Tibial nerve (tissue), 3 donors: ENCODE results near the gene GASK1A.

Experiments used
- POLR2A ChIP-seq, 2 donors: fragments of 450-650 bp; IDR thresholded peaks; one replicate each; pipeline ENCODE4 v1.6.1; 2017; ENCODE audit warnings: antibody characterized with exemption in 2 of 2, mild to moderate bottlenecking in 2 of 2, moderate library complexity in 2 of 2
- TF ChIP-seq, protein P1 (sequence below), 5 experiments: fragments of 200-600 bp in 3 of 5; fragments of 450-650 bp in 2 of 5; sonication (generic) in 3 of 5; IDR thresholded peaks; one replicate each; pipeline ENCODE4 v1.5.1; 2016 to 2019; ENCODE audit warnings: antibody characterized with exemption in 5 of 5, mild to moderate bottlenecking in 3 of 5, moderate library complexity in 2 of 5

GRCh38 chr3:42999632-43000031, 20.5 kb downstream of the GASK1A start:
- TF ChIP-seq, protein P1, sequence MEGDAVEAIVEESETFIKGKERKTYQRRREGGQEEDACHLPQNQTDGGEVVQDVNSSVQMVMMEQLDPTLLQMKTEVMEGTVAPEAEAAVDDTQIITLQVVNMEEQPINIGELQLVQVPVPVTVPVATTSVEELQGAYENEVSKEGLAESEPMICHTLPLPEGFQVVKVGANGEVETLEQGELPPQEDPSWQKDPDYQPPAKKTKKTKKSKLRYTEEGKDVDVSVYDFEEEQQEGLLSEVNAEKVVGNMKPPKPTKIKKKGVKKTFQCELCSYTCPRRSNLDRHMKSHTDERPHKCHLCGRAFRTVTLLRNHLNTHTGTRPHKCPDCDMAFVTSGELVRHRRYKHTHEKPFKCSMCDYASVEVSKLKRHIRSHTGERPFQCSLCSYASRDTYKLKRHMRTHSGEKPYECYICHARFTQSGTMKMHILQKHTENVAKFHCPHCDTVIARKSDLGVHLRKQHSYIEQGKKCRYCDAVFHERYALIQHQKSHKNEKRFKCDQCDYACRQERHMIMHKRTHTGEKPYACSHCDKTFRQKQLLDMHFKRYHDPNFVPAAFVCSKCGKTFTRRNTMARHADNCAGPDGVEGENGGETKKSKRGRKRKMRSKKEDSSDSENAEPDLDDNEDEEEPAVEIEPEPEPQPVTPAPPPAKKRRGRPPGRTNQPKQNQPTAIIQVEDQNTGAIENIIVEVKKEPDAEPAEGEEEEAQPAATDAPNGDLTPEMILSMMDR (IDR thresholded peaks at IDR 0.05), result no peak
- TF ChIP-seq POLR2A (IDR thresholded peaks at IDR 0.05), result no peak
